H1 (cell line): Measurements from ENCODE around the gene KDM6B. TPM values are rescaled to one million over a fixed set of nuclear protein-coding genes. Genes with fewer than 3 reads are reported as not detected.
A peak's percentile ranks its signal among the peaks of the same experiment; 100 is the strongest.

Experiments used
- BRCA1 ChIP-seq: IDR thresholded peaks from 2 replicates; pipeline ENCODE4 v1.6.1; 2012; ENCODE audit warnings: low read depth, low read length, improper control_type of control experiment
- CBX8 ChIP-seq: fragments of 300-800, 300-1000 bp; sonication (generic); IDR thresholded peaks from 2 replicates; pipeline ENCODE4 v1.7.1; 2016; ENCODE audit warnings: low read depth, low read length, borderline replicate concordance
- CHD2 ChIP-seq: IDR thresholded peaks from 2 replicates; pipeline ENCODE4 v1.6.1; 2012; ENCODE audit warnings: low read length, improper control_type of control experiment
- POLR2AphosphoS5 ChIP-seq: IDR thresholded peaks from 2 replicates; pipeline ENCODE4 v1.6.1; 2011; ENCODE audit warnings: low read depth, low read length
- SP4 ChIP-seq: IDR thresholded peaks from 2 replicates; pipeline ENCODE4 v1.6.1; 2012; ENCODE audit warnings: low read length, inconsistent platforms
- SRF ChIP-seq: IDR thresholded peaks from 2 replicates; pipeline ENCODE4 v1.6.1; 2011; ENCODE audit warnings: mild to moderate bottlenecking, low read depth, low read length, moderate library complexity
- SUZ12 ChIP-seq: fragments of 200-600 bp; sonication (generic); IDR thresholded peaks from 2 replicates; pipeline ENCODE4 v1.6.1; 2012; ENCODE audit warnings: mild to moderate bottlenecking, inconsistent platforms, low read length, moderate library complexity, mixed read lengths
- polyA plus RNA-seq, 7 experiments: library from polyadenylated mRNA; depleted of rRNA in 3 of 7; stranded (reverse) in 5 of 7; unstranded in 2 of 7; fragments of >200 nt in 5 of 7; fragments of 200-250 nt in 2 of 7; gene quantifications; 1 replicate in 5 of 7; 2 replicates in 1 of 7; 4 replicates in 1 of 7; pipeline versions ENCODE4 v1.2.1 to v1.2.3, GENCODE V29; 2011 to 2013; ENCODE audit warnings: missing spikeins in 2 of 7, mixed read lengths in 2 of 7
- total RNA-seq: library from RNA; stranded (reverse); fragmentation: NEBNext Ultra II Directional; extraction: Animal tissue kit (Norgen Biotek cat#: 25700); gene quantifications from 2 replicates; pipeline ENCODE4 v1.2.1, GENCODE V29; 2021
- TF ChIP-seq, protein P1 (sequence below): fragments of 300-600 bp; sonication (generic); IDR thresholded peaks from 2 replicates; pipeline ENCODE4 v1.7.1; 2012; ENCODE audit warnings: low read length, moderate library complexity, mild to moderate bottlenecking, inconsistent platforms; ENCODE audit not compliant: insufficient replicate concordance
- TF ChIP-seq, protein P2 (sequence below): IDR thresholded peaks from 2 replicates; pipeline ENCODE4 v1.6.1; 2012; ENCODE audit warnings: inconsistent platforms
- TF ChIP-seq, protein P3 (sequence below): IDR thresholded peaks from 2 replicates; pipeline ENCODE4 v1.6.1; 2011; ENCODE audit warnings: low read depth, mild to moderate bottlenecking, low read length; ENCODE audit not compliant: insufficient read depth

The KDM6B gene
- total and polyA plus RNA-seq, 2 of the 8 experiments (the other 6 are each of a cell fraction or from before 2014, with no cell fraction given), result 0.48 to 3.7 TPM

GRCh38 chr17:7862692-7863437 lies 28.8 kb downstream of the KDM6B start (continued):
- TF ChIP-seq, protein P1, sequence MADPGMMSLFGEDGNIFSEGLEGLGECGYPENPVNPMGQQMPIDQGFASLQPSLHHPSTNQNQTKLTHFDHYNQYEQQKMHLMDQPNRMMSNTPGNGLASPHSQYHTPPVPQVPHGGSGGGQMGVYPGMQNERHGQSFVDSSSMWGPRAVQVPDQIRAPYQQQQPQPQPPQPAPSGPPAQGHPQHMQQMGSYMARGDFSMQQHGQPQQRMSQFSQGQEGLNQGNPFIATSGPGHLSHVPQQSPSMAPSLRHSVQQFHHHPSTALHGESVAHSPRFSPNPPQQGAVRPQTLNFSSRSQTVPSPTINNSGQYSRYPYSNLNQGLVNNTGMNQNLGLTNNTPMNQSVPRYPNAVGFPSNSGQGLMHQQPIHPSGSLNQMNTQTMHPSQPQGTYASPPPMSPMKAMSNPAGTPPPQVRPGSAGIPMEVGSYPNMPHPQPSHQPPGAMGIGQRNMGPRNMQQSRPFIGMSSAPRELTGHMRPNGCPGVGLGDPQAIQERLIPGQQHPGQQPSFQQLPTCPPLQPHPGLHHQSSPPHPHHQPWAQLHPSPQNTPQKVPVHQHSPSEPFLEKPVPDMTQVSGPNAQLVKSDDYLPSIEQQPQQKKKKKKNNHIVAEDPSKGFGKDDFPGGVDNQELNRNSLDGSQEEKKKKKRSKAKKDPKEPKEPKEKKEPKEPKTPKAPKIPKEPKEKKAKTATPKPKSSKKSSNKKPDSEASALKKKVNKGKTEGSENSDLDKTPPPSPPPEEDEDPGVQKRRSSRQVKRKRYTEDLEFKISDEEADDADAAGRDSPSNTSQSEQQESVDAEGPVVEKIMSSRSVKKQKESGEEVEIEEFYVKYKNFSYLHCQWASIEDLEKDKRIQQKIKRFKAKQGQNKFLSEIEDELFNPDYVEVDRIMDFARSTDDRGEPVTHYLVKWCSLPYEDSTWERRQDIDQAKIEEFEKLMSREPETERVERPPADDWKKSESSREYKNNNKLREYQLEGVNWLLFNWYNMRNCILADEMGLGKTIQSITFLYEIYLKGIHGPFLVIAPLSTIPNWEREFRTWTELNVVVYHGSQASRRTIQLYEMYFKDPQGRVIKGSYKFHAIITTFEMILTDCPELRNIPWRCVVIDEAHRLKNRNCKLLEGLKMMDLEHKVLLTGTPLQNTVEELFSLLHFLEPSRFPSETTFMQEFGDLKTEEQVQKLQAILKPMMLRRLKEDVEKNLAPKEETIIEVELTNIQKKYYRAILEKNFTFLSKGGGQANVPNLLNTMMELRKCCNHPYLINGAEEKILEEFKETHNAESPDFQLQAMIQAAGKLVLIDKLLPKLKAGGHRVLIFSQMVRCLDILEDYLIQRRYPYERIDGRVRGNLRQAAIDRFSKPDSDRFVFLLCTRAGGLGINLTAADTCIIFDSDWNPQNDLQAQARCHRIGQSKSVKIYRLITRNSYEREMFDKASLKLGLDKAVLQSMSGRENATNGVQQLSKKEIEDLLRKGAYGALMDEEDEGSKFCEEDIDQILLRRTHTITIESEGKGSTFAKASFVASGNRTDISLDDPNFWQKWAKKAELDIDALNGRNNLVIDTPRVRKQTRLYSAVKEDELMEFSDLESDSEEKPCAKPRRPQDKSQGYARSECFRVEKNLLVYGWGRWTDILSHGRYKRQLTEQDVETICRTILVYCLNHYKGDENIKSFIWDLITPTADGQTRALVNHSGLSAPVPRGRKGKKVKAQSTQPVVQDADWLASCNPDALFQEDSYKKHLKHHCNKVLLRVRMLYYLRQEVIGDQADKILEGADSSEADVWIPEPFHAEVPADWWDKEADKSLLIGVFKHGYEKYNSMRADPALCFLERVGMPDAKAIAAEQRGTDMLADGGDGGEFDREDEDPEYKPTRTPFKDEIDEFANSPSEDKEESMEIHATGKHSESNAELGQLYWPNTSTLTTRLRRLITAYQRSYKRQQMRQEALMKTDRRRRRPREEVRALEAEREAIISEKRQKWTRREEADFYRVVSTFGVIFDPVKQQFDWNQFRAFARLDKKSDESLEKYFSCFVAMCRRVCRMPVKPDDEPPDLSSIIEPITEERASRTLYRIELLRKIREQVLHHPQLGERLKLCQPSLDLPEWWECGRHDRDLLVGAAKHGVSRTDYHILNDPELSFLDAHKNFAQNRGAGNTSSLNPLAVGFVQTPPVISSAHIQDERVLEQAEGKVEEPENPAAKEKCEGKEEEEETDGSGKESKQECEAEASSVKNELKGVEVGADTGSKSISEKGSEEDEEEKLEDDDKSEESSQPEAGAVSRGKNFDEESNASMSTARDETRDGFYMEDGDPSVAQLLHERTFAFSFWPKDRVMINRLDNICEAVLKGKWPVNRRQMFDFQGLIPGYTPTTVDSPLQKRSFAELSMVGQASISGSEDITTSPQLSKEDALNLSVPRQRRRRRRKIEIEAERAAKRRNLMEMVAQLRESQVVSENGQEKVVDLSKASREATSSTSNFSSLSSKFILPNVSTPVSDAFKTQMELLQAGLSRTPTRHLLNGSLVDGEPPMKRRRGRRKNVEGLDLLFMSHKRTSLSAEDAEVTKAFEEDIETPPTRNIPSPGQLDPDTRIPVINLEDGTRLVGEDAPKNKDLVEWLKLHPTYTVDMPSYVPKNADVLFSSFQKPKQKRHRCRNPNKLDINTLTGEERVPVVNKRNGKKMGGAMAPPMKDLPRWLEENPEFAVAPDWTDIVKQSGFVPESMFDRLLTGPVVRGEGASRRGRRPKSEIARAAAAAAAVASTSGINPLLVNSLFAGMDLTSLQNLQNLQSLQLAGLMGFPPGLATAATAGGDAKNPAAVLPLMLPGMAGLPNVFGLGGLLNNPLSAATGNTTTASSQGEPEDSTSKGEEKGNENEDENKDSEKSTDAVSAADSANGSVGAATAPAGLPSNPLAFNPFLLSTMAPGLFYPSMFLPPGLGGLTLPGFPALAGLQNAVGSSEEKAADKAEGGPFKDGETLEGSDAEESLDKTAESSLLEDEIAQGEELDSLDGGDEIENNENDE, result no peak
- TF ChIP-seq CBX8 (no peak), CHD2 (no peak), SP4 (no peak), BRCA1 (no peak), SUZ12 (no peak), SRF (no peak), POLR2AphosphoS5 (no peak)
- TF ChIP-seq, protein P2, sequence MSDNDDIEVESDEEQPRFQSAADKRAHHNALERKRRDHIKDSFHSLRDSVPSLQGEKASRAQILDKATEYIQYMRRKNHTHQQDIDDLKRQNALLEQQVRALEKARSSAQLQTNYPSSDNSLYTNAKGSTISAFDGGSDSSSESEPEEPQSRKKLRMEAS, result peak; percentile 17; the same call in 1 of the 2 replicates
- TF ChIP-seq, protein P3, sequence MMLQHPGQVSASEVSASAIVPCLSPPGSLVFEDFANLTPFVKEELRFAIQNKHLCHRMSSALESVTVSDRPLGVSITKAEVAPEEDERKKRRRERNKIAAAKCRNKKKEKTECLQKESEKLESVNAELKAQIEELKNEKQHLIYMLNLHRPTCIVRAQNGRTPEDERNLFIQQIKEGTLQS, result no peak
